Measurements from ENCODE around the gene EPHA3. TPM values are rescaled to one million over a fixed set of nuclear protein-coding genes. Genes with fewer than 3 reads are reported as not detected.

The EPHA3 gene
- total and polyA plus RNA-seq, 10 of the 15 experiments (the other 5 are each of a cell fraction or from before 2014, with no cell fraction given) = 0.03 to 39.0 (median 0.07) TPM; not detected in 4

GRCh38 chr3:89405593-89405992, 298.2 kb downstream of the EPHA3 start:
- in situ Hi-C loops (cut with MboI) = no loop called here
- no peak for FAIRE-seq
- ChIA-PET CTCF (interaction anchor here (1.1 kb wide), 1 partner anchor 31 kb away, joined by 3 read pairs; no protein-coding TSS in a partner anchor), RAD21 (ENCODE audit: unreplicated experiment) (no interaction called here), POLR2A (no interaction called here), SMC1A (ENCODE audit: uncharacterized antibody, unreplicated experiment) (no interaction called here)
- 5% methylated on average over 2 of the region's 2 CpGs for WGBS (ENCODE audit: insufficient coverage, insufficient replicate concordance, low lambda C conversion rate, missing lambda C conversion rate)
- no TSS peak for BruUV-seq (replicated peaks)
- Histone ChIP-seq H3K79me2 (ENCODE audit: control insufficient read depth, insufficient read depth, low read length) (no peaks in the 10 kb centered on the region), H3K4me2 (ENCODE audit: control insufficient read depth, insufficient read depth) (no peak overlapping the region), H3K4me1 (ENCODE audit: control insufficient read depth, insufficient read depth, low read length) (no peaks in the 10 kb centered on the region), H3K27ac (ENCODE audit: control insufficient read depth, insufficient read depth) (no peak overlapping the region), H3K9ac (ENCODE audit: control insufficient read depth, insufficient read depth, low read length) (no peak overlapping the region), H3K36me3 (ENCODE audit: control insufficient read depth in 2 of 2, insufficient read depth in 2 of 2, low read length in 1 of 2) (no peaks in the 10 kb centered on the region), H3K9me3 (replicated peaks; ENCODE audit: control insufficient read depth, insufficient read depth, low read length) (no peaks in the 10 kb centered on the region), H3K4me3 (no peak overlapping the region), H3K27me3 (replicated peaks in 1 of 2; ENCODE audit: control insufficient read depth in 2 of 2, insufficient read depth in 2 of 2, low read length in 1 of 2) (no peaks in the 10 kb centered on the region), H2AFZ (ENCODE audit: control insufficient read depth, low read depth, low read length) (no peak overlapping the region), H4K20me1 (ENCODE audit: control insufficient read depth, insufficient read depth) (no peaks in the 10 kb centered on the region)
- intact Hi-C loops (cut with micrococcal nuclease; ENCODE audit: unreplicated experiment) = no loop called here
- no peak for TF ChIP-seq SIX5 (IDR thresholded peaks at IDR 0.05; ENCODE audit: low read depth, low read length, severe bottlenecking)
- TF ChIP-seq MTA2 (IDR thresholded peaks at IDR 0.05; ENCODE audit: low read depth) = no peak
- no peak for TF ChIP-seq MYB (IDR thresholded peaks at IDR 0.05; ENCODE audit: borderline replicate concordance, low read depth, low read length)
- TF ChIP-seq SREBF1 (IDR thresholded peaks at IDR 0.05; ENCODE audit: low read length) = no peak
- TF ChIP-seq USF2 (IDR thresholded peaks at IDR 0.05; ENCODE audit: borderline replicate concordance, low read depth, low read length) = no peak
- no peak for TF ChIP-seq ZNF217 (IDR thresholded peaks at IDR 0.05)
- no peak for TF ChIP-seq E2F4 (IDR thresholded peaks at IDR 0.05; ENCODE audit: low read depth, low read length)
- TF ChIP-seq RELA (IDR thresholded peaks at IDR 0.05; ENCODE audit: borderline replicate concordance, partially characterized antibody) = no peak
- no peak for TF ChIP-seq PBX3 (IDR thresholded peaks at IDR 0.05; ENCODE audit: insufficient replicate concordance, low read depth, low read length)
- no peak for TF ChIP-seq CREB1 (IDR thresholded peaks at IDR 0.05; ENCODE audit: low read depth)
- no peak for DNase-seq (ENCODE audit: low read depth, low spot score)
- ATAC-seq = no peak

All from GM12878 (cell line).